IMR-90 (cell line): ENCODE results near the gene RIMBP2. TPM values are rescaled to one million over a fixed set of nuclear protein-coding genes. Genes with fewer than 3 reads are reported as not detected.

Experiments used
- ATAC-seq: fragments of 200-7000 bp; cut with Tn5 transposase; 2 replicates; pipeline ENCODE4 v1.9.1; 2020; ENCODE audit warnings: low read depth, mild to moderate bottlenecking, moderate library complexity
- BruUV-seq: library from RNA; stranded (reverse); fragments of 400-500 nt; replicated peaks from 2 replicates; lab custom pipeline; 2021; lab: Mats Ljungman, UMichigan
- CTCF ChIA-PET: fragments of 300-600 bp; formaldehyde crosslinking; extraction: SDS; loops from one replicate; lab custom pipeline; 2021; ENCODE audit warnings: antibody characterized with exemption; lab: Yijun Ruan, JAX
- POLR2A ChIA-PET: fragments of 300-600 bp; sonication (Branson Sonifier 250); formaldehyde crosslinking; loops from one replicate; lab custom pipeline; 2022; ENCODE audit warnings: antibody characterized with exemption; ENCODE audit not compliant: unreplicated experiment; lab: Charles Lee
- DNase-seq: peaks from one replicate; pipeline ENCODE4 v3.0.0; 2013
- H2AFZ ChIP-seq: replicated peaks from 2 replicates; pipeline ENCODE3; 2013; ENCODE audit warnings: low read length, mild to moderate bottlenecking; ENCODE audit not compliant: poor library complexity
- H2AK5ac ChIP-seq: 2 replicates; pipeline ENCODE4 v1.6.1; 2013; ENCODE audit warnings: low read depth, low read length, inconsistent platforms
- H2AK9ac ChIP-seq: replicated peaks from 2 replicates; pipeline ENCODE3; 2013; ENCODE audit warnings: mild to moderate bottlenecking, low read depth, low read length, moderate library complexity; ENCODE audit not compliant: poor library complexity
- H2BK120ac ChIP-seq: 2 replicates; pipeline ENCODE4 v1.6.1; 2013; ENCODE audit warnings: low read depth, low read length, inconsistent platforms
- H2BK15ac ChIP-seq: 3 replicates; pipeline ENCODE4 v1.6.1; 2013; ENCODE audit warnings: low read depth, low read length, inconsistent platforms
- H2BK20ac ChIP-seq: 2 replicates; pipeline ENCODE4 v1.6.1; 2013; ENCODE audit warnings: low read depth, mild to moderate bottlenecking, inconsistent platforms, low read length, moderate library complexity
- H2BK5ac ChIP-seq: 2 replicates; pipeline ENCODE4 v1.6.1; 2013; ENCODE audit warnings: mild to moderate bottlenecking, low read depth, low read length, inconsistent platforms; ENCODE audit not compliant: poor library complexity, severe bottlenecking
- H3K14ac ChIP-seq: replicated peaks from 2 replicates; pipeline ENCODE4 v1.6.1; 2013; ENCODE audit warnings: low read depth, low read length, inconsistent platforms
- H3K18ac ChIP-seq: 2 replicates; pipeline ENCODE4 v1.6.1; 2013; ENCODE audit warnings: low read depth, low read length, control low read depth
- H3K23ac ChIP-seq: 2 replicates; pipeline ENCODE4 v1.6.1; 2013; ENCODE audit warnings: low read depth, low read length, inconsistent platforms
- H3K27ac ChIP-seq: 2 replicates; pipeline ENCODE4 v1.5.1; 2013; ENCODE audit warnings: mild to moderate bottlenecking, control low read depth, low read length; ENCODE audit not compliant: insufficient read depth
- H3K27me3 ChIP-seq: 2 replicates; pipeline ENCODE4 v1.6.1; 2013; ENCODE audit warnings: low read length; ENCODE audit not compliant: control insufficient read depth, insufficient read depth
- H3K36me3 ChIP-seq: 2 replicates; pipeline ENCODE4 v1.6.1; 2013; ENCODE audit warnings: low read length, mixed read lengths; ENCODE audit not compliant: control insufficient read depth, insufficient read depth
- H3K4ac ChIP-seq: 2 replicates; pipeline ENCODE4 v1.6.1; 2013; ENCODE audit warnings: low read depth, low read length, inconsistent platforms
- H3K4me1 ChIP-seq: 2 replicates; pipeline ENCODE4 v1.6.1; 2013; ENCODE audit warnings: low read length, mixed read lengths; ENCODE audit not compliant: control insufficient read depth, insufficient read depth
- H3K4me2 ChIP-seq: 2 replicates; pipeline ENCODE4 v1.6.1; 2013; ENCODE audit warnings: low read depth, mild to moderate bottlenecking, control low read depth, low read length, moderate library complexity
- H3K4me3 ChIP-seq: 2 replicates; pipeline ENCODE4 v1.5.1; 2013; ENCODE audit warnings: low read depth, mild to moderate bottlenecking, control low read depth, low read length, moderate library complexity; ENCODE audit not compliant: insufficient read depth
- H3K56ac ChIP-seq: 2 replicates; pipeline ENCODE4 v1.6.1; 2013; ENCODE audit warnings: low read length, inconsistent platforms; ENCODE audit not compliant: insufficient read depth; ENCODE audit errors: extremely low read depth
- H3K79me1 ChIP-seq, 2 experiments: 2 replicates each; pipeline ENCODE4 v1.6.1; 2013; ENCODE audit warnings: low read length in 2 of 2, inconsistent platforms in 1 of 2, low read depth in 1 of 2
- H3K9ac ChIP-seq: 2 replicates; pipeline ENCODE4 v1.6.1; 2013; ENCODE audit warnings: low read depth, low read length, control low read depth
- H3K9me1 ChIP-seq: 2 replicates; pipeline ENCODE4 v1.6.1; 2013; ENCODE audit warnings: low read length, inconsistent platforms; ENCODE audit not compliant: insufficient read depth
- H3K9me3 ChIP-seq: 2 replicates; pipeline ENCODE4 v1.6.1; 2013; ENCODE audit warnings: low read length; ENCODE audit not compliant: control insufficient read depth, insufficient read depth
- H4K20me1 ChIP-seq: 2 replicates; pipeline ENCODE4 v1.6.1; 2013; ENCODE audit warnings: low read length, inconsistent platforms; ENCODE audit not compliant: insufficient read depth
- H4K5ac ChIP-seq: 2 replicates; pipeline ENCODE4 v1.6.1; 2013; ENCODE audit warnings: mild to moderate bottlenecking, low read depth, low read length, control low read depth
- H4K8ac ChIP-seq, 2 experiments: 2 replicates each; pipeline ENCODE4 v1.6.1; 2013; ENCODE audit warnings: low read depth in 2 of 2, low read length in 2 of 2, control low read depth in 1 of 2, inconsistent platforms in 1 of 2
- H4K91ac ChIP-seq: 2 replicates; pipeline ENCODE4 v1.6.1; 2013; ENCODE audit warnings: low read depth, low read length, inconsistent platforms; ENCODE audit not compliant: insufficient read depth
- FOS ChIP-seq: fragments of 150-350 bp; IDR thresholded peaks from 2 replicates; pipeline ENCODE4 v1.6.1; 2016; ENCODE audit warnings: low read depth, low read length
- NFE2L2 ChIP-seq: fragments of 150-350 bp; IDR thresholded peaks from 2 replicates; pipeline ENCODE4 v1.6.1; 2016; ENCODE audit warnings: low read depth, mild to moderate bottlenecking, low read length
- POLR2A ChIP-seq: IDR thresholded peaks from 2 replicates; pipeline ENCODE4 v1.6.1; 2012; ENCODE audit warnings: mild to moderate bottlenecking, low read depth, low read length
- RCOR1 ChIP-seq: IDR thresholded peaks from 2 replicates; pipeline ENCODE4 v1.6.1; 2012; ENCODE audit warnings: mild to moderate bottlenecking, low read length, improper control_type of control experiment; ENCODE audit not compliant: insufficient replicate concordance
- WGBS, 2 experiments: methylation state at CpG; one replicate each; pipeline versions ENCODE4 v1.1.5 to v1.1.7; 2013; ENCODE audit warnings: missing lambda C conversion rate in 2 of 2; ENCODE audit not compliant: insufficient read length in 1 of 2; ENCODE audit errors: extremely low coverage in 2 of 2; 5-methylcytosine and 5-hydroxymethylcytosine counted together
- dilution Hi-C: fragments of 300-500 bp; cut with HindIII; formaldehyde crosslinking; loops from one replicate; pipeline ENCODE4 v1.14.3; 2018; ENCODE audit warnings: low sequenced_read_pairs; ENCODE audit not compliant: unreplicated experiment
- in situ Hi-C: fragments of 300-500 bp; cut with MboI; formaldehyde crosslinking; loops from 3 replicates; pipeline ENCODE4 v1.14.3; 2019; ENCODE audit warnings: low sequenced_read_pairs, inconsistent platforms, mixed read lengths
- intact Hi-C: fragments of 100-400 bp; cut with micrococcal nuclease; formaldehyde crosslinking; loops from 2 replicates; pipeline ENCODE4 v1.10.0; 2022
- polyA plus RNA-seq, 3 experiments: library from polyadenylated mRNA; depleted of rRNA; stranded (reverse); fragments of >200 nt; gene quantifications; 2 replicates each; pipeline ENCODE4 v1.2.3, GENCODE V29; 2012; ENCODE audit warnings: low replicate concordance in 1 of 3
- total RNA-seq: library from RNA; depleted of rRNA; stranded (reverse); fragments of >200 nt; gene quantifications from 2 replicates; pipeline ENCODE4 v1.2.3, GENCODE V29; 2012

The RIMBP2 gene
- total and polyA plus RNA-seq, 2 of the 4 experiments (the other 2 are of a cell fraction), result not detected

DNA sequence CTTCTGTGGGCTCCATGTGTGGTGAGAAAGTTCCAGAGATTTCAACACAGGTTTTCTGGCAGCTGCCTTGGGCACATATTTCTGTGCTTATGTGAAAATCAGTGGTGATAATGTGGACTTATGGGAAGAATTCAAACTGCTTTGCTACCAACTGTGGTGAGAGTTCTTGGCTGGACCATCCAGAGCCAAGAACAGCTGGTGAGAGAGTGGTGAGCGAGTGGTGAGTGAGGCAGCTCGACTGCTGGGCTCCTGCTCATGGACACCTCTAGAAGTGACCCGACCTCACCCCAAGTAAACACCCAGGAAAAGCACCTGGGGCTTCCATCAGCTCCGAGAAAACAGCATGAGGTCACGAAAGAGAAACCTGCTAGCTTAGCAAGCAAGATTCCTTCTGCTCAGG is 272.0 kb downstream of the RIMBP2 start:
- Histone ChIP-seq H2BK20ac (no peak overlapping the region), H4K91ac (no peak overlapping the region), H4K8ac (no peak overlapping the region), H2BK15ac (no peak overlapping the region), H3K79me1 (no peaks in the 10 kb centered on the region), H3K4me1 (no peaks in the 10 kb centered on the region), H3K27ac (no peak overlapping the region), H3K9me1 (no peaks in the 10 kb centered on the region), H3K56ac (no peak overlapping the region), H3K4ac (no peak overlapping the region), H3K18ac (no peak overlapping the region), H3K27me3 (no peaks in the 10 kb centered on the region), H3K9me3 (peaks cover 54% of the 10 kb centered on the region), H2AK9ac (no peak overlapping the region), H3K36me3 (no peaks in the 10 kb centered on the region), H3K14ac (no peak overlapping the region), H4K20me1 (no peaks in the 10 kb centered on the region), H2BK120ac (no peak overlapping the region), H4K5ac (no peak overlapping the region), H3K23ac (no peak overlapping the region), H2AK5ac (no peak overlapping the region), H3K9ac (no peak overlapping the region), H2BK5ac (no peak overlapping the region), H3K4me2 (no peak overlapping the region), H2AFZ (no peak overlapping the region), H3K4me3 (no peak overlapping the region)
- intact Hi-C loops, result no loop called here
- 10% methylated on average over 2 of the region's 5 CpGs; no CpG with 5 or more reads in 1 of the 2 experiments for WGBS, 2 experiments
- dilution Hi-C loops, result no loop called here
- no TSS peak for BruUV-seq
- in situ Hi-C loops, result no loop called here
- CTCF ChIA-PET, result no interaction called here
- DNase-seq (no peak), ATAC-seq (no peak)
- POLR2A ChIA-PET, result no interaction called here
- no peak for TF ChIP-seq FOS
- no peak for TF ChIP-seq POLR2A
- TF ChIP-seq NFE2L2, result no peak
- no peak for TF ChIP-seq RCOR1
